Effector memory CD4-positive, alpha-beta T cell (primary cell): ENCODE measurements around the gene DIP2B.

Source experiments
- DNase-seq, 3 donors: peaks; one replicate each; pipeline ENCODE4 v3.0.0-alpha.2; 2020
- H3K27ac ChIP-seq: 2 replicates; pipeline ENCODE4 v1.7.0; 2013; ENCODE audit warnings: mild to moderate bottlenecking, low read length, moderate library complexity; ENCODE audit not compliant: insufficient read depth, poor library complexity, severe bottlenecking
- H3K27me3 ChIP-seq: replicated peaks from 2 replicates; pipeline ENCODE4 v1.7.0; 2013; ENCODE audit warnings: mild to moderate bottlenecking, low read length; ENCODE audit not compliant: insufficient read depth, control insufficient read depth, poor library complexity, severe bottlenecking
- H3K36me3 ChIP-seq: 2 replicates; pipeline ENCODE4 v1.7.0; 2013; ENCODE audit warnings: mild to moderate bottlenecking, low read length, moderate library complexity; ENCODE audit not compliant: control insufficient read depth, insufficient read depth
- H3K4me1 ChIP-seq: 2 replicates; pipeline ENCODE4 v1.7.0; 2013; ENCODE audit warnings: low read length, mild to moderate bottlenecking; ENCODE audit not compliant: control insufficient read depth, insufficient read depth, poor library complexity, severe bottlenecking
- H3K4me3 ChIP-seq: 2 replicates; pipeline ENCODE4 v1.7.0; 2013; ENCODE audit warnings: low read length, low read depth, mild to moderate bottlenecking; ENCODE audit not compliant: insufficient read depth, poor library complexity, severe bottlenecking
- H3K9me3 ChIP-seq: 2 replicates; pipeline ENCODE4 v1.7.0; 2013; ENCODE audit warnings: mild to moderate bottlenecking, low read length, moderate library complexity; ENCODE audit not compliant: control insufficient read depth

DIP2B gene

DNA sequence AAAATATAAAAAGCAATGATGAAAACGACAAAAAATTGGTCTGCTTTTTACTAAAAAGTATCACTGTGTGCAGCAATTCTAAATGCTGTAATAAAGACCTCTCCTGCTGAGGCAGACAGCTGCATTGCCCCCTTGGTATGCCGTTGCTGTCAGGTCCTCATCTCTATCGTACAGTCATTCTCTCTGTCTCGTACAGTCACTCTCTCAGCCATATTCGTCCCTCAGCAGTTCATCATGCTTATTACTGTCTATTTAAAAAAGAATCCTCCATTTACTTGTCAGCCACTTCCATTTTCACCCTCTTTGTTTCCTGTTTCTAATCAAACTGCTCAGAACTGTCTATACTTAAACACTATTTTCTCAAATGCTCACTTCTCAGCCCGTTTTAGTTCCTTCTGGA lies 123.6 kb downstream of the DIP2B start:
- no peaks in the 10 kb centered on the region for H3K36me3 ChIP-seq
- no peak overlapping the region for H3K4me3 ChIP-seq
- no peaks in the 10 kb centered on the region for H3K9me3 ChIP-seq
- H3K27me3 ChIP-seq = no peaks in the 10 kb centered on the region
- no peak overlapping the region for H3K27ac ChIP-seq
- DNase-seq = no peak
- H3K4me1 ChIP-seq = peaks cover 13% of the 10 kb centered on the region

DNA sequence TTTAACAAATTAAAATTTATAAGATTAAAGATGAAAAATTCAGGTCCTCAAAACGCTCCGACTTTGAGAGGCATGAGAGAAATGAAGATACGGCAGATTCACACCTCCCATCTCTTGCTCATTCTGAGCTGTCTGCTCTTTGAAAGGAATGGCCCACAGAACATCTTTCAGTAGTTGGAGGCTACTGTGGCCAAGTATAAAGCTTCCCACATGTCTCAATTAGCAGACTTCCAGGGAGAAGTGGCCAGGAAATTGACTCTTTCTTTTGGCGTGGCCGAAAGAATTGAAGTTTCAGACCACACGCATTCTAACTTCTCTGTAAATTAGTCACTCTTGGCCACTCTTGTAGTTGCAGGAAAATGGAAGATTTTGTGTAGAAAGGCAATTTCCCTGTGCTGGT lies 129.2 kb downstream of the DIP2B start:
- Histone ChIP-seq H3K27ac (no peak overlapping the region), H3K36me3 (no peaks in the 10 kb centered on the region), H3K9me3 (no peaks in the 10 kb centered on the region), H3K4me1 (peaks cover 4% of the 10 kb centered on the region), H3K4me3 (no peak overlapping the region), H3K27me3 (no peaks in the 10 kb centered on the region)
- DNase-seq = no peak

DNA sequence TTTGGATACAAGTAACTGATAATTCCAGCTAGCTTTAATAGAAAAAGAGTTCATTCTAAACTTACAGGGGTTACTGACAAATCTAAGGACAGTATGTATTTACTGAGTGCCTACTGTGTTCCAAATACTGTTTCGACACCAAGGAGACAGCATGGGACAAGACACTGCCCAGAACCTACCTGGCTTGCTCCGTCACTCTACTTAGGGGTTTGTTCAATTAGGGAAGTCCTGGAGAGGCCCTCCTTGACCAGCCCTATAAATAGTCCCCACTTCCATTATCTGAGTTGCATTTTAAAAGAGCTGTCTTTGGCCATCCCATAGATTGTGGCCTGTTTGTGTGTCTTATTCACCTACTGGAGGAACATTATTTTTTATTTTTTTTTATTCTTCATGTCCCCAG lies 129.6 kb downstream of the DIP2B start:
- H3K27ac ChIP-seq = no peak overlapping the region

DNA sequence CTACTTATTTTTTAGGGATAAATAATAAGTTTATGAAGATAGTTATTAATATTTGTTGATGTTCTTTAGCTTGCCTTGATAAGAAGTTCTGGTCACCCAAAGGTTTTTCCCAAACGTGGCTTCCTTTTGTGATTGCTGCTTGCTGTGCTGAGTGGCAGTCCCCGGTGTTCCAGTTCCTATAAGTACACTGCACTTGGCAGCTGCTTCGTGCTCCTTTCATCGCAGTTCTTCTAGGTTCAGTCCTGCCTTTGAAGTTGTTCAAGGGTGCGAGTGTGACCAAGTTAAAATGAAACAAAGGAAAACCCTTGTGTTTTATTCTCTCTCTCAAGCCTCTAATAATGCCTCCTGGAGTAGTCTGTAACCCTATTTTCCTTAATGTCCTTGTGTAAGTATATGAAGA lies 130.6 kb downstream of the DIP2B start:
- Histone ChIP-seq H3K4me3 (no peak overlapping the region), H3K27ac (no peak overlapping the region), H3K4me1 (peaks cover 4% of the 10 kb centered on the region), H3K27me3 (no peaks in the 10 kb centered on the region), H3K9me3 (no peaks in the 10 kb centered on the region), H3K36me3 (no peaks in the 10 kb centered on the region)
- no peak for DNase-seq

More for the DNA sequence above, 129.6 kb downstream of the DIP2B start:
- H3K9me3 ChIP-seq = no peaks in the 10 kb centered on the region
- no peaks in the 10 kb centered on the region for H3K27me3 ChIP-seq
- H3K4me1 ChIP-seq = peaks cover 4% of the 10 kb centered on the region
- DNase-seq = no peak
- no peaks in the 10 kb centered on the region for H3K36me3 ChIP-seq
- no peak overlapping the region for H3K4me3 ChIP-seq

DNA sequence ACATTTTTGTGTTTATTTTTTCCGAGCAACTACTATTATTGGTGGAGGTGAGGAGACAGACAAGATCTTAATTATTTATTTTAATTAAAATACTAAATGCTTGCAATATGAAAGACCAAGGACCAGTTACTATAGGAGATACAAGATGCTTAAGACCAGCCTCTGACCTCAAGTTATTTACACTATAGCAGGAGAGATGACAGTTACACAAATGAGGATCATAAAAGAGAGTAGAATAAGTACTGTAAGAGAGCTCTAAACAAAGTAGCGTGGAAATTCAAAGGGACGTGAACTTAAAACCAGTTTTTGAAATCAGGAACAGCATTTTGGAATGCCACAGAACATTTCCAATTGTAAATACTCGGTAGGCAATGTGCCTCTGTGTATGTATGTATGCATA lies 131.1 kb downstream of the DIP2B start:
- H3K36me3 ChIP-seq = no peaks in the 10 kb centered on the region
- H3K27me3 ChIP-seq = no peaks in the 10 kb centered on the region
- H3K4me3 ChIP-seq = no peak overlapping the region
- peaks cover 4% of the 10 kb centered on the region for H3K4me1 ChIP-seq
- no peak overlapping the region for H3K27ac ChIP-seq
- DNase-seq = no peak
- H3K9me3 ChIP-seq = no peaks in the 10 kb centered on the region

DNA sequence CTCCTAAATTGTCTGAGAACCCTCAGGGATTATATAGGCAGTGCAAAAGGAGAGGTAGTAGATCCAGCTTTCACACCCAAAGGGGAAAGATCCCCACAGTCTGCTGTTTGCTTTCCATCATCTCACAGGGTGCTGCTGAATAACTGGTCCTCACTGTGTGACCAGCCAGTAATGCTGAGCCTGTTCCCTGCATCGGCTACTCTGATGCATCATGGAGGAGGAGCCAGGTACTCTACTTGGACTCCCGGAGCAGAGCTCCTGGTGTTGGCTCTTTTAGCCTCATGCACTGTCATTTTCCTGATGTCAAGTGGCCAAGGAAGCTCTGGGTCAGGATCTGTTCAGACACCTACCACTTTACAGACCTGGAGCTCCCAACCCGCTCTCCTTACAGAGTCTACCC lies 131.7 kb downstream of the DIP2B start:
- Histone ChIP-seq H3K36me3 (peaks cover 4% of the 10 kb centered on the region), H3K9me3 (no peaks in the 10 kb centered on the region), H3K27me3 (no peaks in the 10 kb centered on the region), H3K27ac (no peak overlapping the region), H3K4me3 (no peak overlapping the region), H3K4me1 (peaks cover 4% of the 10 kb centered on the region)
- no peak for DNase-seq

DNA sequence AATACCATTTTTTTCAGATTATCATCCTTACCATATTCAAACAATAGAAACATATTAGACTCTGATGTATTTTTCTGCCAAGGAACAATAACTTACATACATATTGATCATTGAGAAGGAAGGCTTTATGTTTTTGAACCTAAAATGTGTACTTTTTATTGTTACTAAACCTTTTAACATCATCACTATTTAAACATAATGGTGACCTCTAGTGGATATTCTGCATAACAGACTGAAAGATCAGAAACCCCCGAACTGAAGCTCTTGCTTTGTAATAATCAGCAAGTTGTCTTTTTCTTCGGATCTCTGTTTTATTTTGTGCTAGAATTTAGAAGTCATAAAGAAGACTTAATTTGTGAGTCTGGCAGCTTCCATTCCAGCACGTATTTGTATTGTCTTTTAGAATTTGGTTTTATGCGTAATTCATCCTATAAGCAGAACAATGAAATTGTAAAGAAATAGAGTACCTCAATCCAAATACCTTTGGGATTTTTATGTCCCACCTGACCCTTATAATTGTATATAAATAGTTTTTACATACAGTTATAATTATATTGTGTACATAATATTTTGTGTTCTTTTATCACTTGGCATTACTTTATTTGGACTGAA lies 133.2 kb downstream of the DIP2B start:
- H3K27ac ChIP-seq = no peak overlapping the region
- no peak overlapping the region for H3K4me3 ChIP-seq
- no peak for DNase-seq
- peaks cover 6% of the 10 kb centered on the region for H3K36me3 ChIP-seq
- H3K4me1 ChIP-seq = peaks cover 4% of the 10 kb centered on the region
- no peaks in the 10 kb centered on the region for H3K9me3 ChIP-seq
- no peaks in the 10 kb centered on the region for H3K27me3 ChIP-seq

DNA sequence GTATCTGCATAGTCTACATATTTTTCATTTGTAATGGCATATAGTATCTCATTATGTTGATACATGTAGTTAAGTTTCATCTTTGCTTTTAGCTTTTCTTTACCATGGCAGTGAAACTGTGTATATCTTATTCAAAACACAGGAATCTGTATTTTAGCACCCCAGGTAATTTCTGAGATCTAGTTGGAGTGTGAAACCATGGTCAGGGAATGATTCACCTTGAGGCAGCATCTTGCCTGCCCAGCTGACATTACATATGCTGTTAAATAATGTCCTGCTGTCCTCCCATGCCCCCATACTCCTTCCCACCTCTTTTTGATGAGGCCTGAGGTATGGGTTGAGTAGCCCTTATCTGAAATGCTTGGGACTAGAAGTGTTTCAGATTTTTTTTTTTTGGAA lies 133.7 kb downstream of the DIP2B start:
- DNase-seq = no peak
- Histone ChIP-seq H3K4me3 (no peak overlapping the region), H3K27ac (no peak overlapping the region), H3K36me3 (peaks cover 6% of the 10 kb centered on the region), H3K4me1 (peaks cover 4% of the 10 kb centered on the region), H3K9me3 (no peaks in the 10 kb centered on the region), H3K27me3 (no peaks in the 10 kb centered on the region)

DNA sequence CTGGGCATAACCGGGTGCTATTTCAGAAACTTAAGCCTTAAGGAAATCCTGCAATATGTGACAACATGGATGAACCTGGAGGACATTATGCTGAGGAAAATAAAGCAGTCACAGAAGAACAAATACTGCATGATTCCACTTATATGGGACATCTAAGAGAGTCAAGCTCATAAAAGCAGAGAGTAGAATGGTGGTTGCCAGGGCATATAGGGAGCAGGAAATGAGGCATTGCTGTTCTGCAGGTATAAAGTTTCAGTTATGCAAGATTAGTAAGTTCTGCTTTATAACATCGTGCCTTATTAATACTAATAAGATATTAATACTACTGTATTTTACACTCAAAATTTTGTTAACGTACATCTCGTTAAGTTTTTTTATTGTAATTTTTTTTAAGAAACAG lies 134.9 kb downstream of the DIP2B start:
- H3K27me3 ChIP-seq = no peaks in the 10 kb centered on the region
- H3K27ac ChIP-seq = no peak overlapping the region
- no peak for DNase-seq
- peaks cover 4% of the 10 kb centered on the region for H3K4me1 ChIP-seq
- no peak overlapping the region for H3K4me3 ChIP-seq
- no peaks in the 10 kb centered on the region for H3K9me3 ChIP-seq
- H3K36me3 ChIP-seq = peaks cover 6% of the 10 kb centered on the region

DNA sequence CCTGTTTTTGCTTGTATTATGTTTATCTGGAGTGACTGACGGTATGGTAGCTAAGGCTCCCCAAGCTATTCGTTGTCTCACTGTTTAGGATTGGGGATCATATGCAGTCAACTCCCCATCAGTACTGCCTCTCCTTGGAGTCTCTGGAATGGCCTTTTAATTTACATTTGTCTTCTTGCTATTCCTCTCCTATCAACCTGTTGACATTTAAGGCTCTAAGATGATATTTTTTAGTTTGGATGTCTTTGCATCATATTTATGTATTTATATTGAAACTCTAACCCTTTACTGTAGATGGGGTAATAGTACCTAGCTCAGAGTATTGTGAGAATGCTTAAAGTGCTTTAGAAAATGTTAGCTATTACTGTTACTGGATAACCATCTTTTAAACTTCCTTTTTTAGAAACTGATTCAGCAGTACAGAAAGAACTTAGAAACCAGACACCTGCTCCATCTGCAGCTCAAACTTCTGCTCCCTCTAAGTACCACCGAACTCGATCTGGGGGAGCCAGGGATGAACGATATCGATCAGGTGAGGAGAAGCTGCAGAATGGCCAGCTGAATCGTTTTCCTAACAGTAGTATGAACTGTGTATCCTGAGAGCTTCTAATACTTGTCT lies 135.6 kb downstream of the DIP2B start:
- H3K27ac ChIP-seq = no peak overlapping the region
- H3K4me1 ChIP-seq = peaks cover 4% of the 10 kb centered on the region
- H3K36me3 ChIP-seq = peaks cover 6% of the 10 kb centered on the region
- no peaks in the 10 kb centered on the region for H3K27me3 ChIP-seq
- DNase-seq = no peak
- no peak overlapping the region for H3K4me3 ChIP-seq
- H3K9me3 ChIP-seq = no peaks in the 10 kb centered on the region
